Gastroesophageal sphincter (tissue), 3 donors: Measurements from ENCODE around the gene CLEC2D.

Source experiments
- EP300 ChIP-seq: sonication (generic); formaldehyde crosslinking; IDR thresholded peaks from one replicate; pipeline ENCODE4 v1.6.1; 2017; ENCODE audit warnings: antibody characterized with exemption, mild to moderate bottlenecking
- POLR2A ChIP-seq, 2 donors: fragments of 450-650 bp; IDR thresholded peaks; one replicate each; pipeline ENCODE4 v1.6.1; 2017; ENCODE audit warnings: antibody characterized with exemption in 2 of 2, mild to moderate bottlenecking in 2 of 2, moderate library complexity in 1 of 2
- POLR2AphosphoS5 ChIP-seq: sonication (generic); formaldehyde crosslinking; IDR thresholded peaks from one replicate; pipeline ENCODE4 v1.6.1; 2017; ENCODE audit warnings: antibody characterized with exemption
- TF ChIP-seq, protein P1 (sequence below), 4 experiments: fragments of 200-600 bp in 2 of 4; fragments of 450-650 bp in 2 of 4; sonication (generic) in 1 of 4; IDR thresholded peaks; one replicate each; pipeline ENCODE4 v1.5.1; 2017 to 2019; ENCODE audit warnings: antibody characterized with exemption in 4 of 4, mild to moderate bottlenecking in 2 of 4, moderate library complexity in 2 of 4

DNA sequence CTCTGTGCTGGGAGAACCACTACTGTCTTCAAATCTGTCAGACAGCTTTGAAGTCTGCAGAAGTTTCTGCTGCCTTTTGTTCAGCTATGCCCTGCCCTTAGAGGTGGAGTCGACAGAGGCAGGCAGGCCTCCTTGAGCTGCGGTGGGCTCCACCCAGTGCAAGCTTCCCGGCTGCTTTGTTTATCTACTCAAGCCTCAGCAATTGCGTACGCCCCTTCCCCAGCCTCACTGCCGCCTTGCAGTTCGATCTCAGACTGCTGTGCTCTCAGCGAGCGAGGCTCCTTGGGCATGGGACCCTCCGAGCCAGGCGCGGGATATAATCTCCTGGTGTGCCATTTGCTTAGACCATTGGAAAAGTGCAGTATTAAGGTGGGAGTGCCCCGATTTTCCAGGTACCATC lies 36.7 kb upstream of the CLEC2D start:
- TF ChIP-seq POLR2A (IDR thresholded peaks at IDR 0.05) (no peak), POLR2AphosphoS5 (no peak), EP300 (no peak)
- TF ChIP-seq, protein P1, sequence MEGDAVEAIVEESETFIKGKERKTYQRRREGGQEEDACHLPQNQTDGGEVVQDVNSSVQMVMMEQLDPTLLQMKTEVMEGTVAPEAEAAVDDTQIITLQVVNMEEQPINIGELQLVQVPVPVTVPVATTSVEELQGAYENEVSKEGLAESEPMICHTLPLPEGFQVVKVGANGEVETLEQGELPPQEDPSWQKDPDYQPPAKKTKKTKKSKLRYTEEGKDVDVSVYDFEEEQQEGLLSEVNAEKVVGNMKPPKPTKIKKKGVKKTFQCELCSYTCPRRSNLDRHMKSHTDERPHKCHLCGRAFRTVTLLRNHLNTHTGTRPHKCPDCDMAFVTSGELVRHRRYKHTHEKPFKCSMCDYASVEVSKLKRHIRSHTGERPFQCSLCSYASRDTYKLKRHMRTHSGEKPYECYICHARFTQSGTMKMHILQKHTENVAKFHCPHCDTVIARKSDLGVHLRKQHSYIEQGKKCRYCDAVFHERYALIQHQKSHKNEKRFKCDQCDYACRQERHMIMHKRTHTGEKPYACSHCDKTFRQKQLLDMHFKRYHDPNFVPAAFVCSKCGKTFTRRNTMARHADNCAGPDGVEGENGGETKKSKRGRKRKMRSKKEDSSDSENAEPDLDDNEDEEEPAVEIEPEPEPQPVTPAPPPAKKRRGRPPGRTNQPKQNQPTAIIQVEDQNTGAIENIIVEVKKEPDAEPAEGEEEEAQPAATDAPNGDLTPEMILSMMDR (IDR thresholded peaks at IDR 0.05) = no peak
